ENCODE measurements around the gene PFN2. TPM values are rescaled to one million over a fixed set of nuclear protein-coding genes. Genes with fewer than 3 reads are reported as not detected.
"Not testable (repeated sequence)": the region's sequence is repeated elsewhere in the genome, so short reads cannot be mapped to it uniquely, and the experiment has no call there.

The PFN2 gene
- total RNA-seq, 1 donor: 196 TPM

DNA sequence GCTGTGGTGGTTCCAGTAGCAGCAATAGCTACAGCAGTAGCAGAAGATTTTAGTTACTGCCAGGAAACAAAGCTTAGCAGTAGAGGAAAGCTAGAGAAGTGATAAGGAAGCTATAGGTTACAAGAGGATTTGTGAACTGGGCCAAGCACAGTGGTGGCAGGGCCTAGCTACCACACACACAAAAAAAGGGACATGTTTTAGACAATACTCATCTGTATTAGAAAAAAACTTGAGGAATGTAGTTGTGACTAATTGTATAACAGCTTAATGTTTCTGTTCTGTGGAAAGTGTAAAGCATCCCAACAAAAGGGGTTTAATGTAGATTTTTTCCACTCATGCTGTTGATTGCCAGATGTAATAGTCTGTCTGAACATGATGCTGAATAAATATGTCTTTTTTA is 29.9 kb upstream of the PFN2 start:
- no peak overlapping the region for H3K4me3 ChIP-seq (ENCODE audit: low read depth, low read length)
- DNase-seq (ENCODE audit: low read depth): no peak
- TF ChIP-seq, protein P1, sequence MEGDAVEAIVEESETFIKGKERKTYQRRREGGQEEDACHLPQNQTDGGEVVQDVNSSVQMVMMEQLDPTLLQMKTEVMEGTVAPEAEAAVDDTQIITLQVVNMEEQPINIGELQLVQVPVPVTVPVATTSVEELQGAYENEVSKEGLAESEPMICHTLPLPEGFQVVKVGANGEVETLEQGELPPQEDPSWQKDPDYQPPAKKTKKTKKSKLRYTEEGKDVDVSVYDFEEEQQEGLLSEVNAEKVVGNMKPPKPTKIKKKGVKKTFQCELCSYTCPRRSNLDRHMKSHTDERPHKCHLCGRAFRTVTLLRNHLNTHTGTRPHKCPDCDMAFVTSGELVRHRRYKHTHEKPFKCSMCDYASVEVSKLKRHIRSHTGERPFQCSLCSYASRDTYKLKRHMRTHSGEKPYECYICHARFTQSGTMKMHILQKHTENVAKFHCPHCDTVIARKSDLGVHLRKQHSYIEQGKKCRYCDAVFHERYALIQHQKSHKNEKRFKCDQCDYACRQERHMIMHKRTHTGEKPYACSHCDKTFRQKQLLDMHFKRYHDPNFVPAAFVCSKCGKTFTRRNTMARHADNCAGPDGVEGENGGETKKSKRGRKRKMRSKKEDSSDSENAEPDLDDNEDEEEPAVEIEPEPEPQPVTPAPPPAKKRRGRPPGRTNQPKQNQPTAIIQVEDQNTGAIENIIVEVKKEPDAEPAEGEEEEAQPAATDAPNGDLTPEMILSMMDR (IDR thresholded peaks at IDR 0.05; ENCODE audit: insufficient read depth, low read depth, low read length): no peak

DNA sequence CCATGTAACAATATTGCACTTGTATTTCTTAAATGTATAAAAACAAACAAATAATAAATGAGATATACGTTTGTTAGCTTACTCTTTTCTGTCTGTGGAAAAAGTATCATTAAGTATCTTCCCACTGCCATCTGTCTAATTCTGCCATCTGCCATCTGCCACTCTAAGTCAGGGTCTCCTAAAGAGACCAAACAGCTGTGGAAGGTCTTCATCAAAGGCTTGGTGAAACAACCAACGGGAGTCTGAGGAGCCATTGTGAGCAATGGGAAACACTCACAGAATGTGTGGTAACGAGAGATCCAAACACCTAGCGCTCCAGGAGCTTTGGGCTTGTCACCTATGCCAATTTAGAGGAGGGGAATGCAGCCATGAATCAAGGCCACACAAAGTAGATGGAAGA is 28.7 kb upstream of the PFN2 start:
- DNase-seq (ENCODE audit: low read depth): no peak
- H3K4me3 ChIP-seq (ENCODE audit: low read depth, low read length): no peak overlapping the region
- TF ChIP-seq, protein P1 (IDR thresholded peaks at IDR 0.05; ENCODE audit: insufficient read depth, low read depth, low read length): no peak

DNA sequence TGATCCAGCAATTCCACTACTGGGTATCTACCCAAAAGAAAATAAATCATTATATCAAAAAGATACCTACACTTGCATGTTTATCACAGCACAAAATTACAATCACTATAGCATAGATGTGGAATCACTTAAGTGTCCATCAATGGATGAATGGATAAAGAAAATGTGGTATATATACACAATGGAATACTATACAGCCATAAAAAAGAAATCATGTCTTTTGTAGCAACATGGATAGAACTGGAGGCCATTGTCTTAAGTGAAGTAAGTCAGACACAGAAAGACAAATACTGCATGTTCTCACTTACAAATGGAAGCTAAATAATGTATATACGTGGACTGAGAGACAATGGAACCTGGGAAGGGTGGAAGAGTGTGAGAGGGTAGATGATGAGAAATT is 28.3 kb upstream of the PFN2 start:
- H3K4me3 ChIP-seq (ENCODE audit: low read depth, low read length): no peak overlapping the region
- DNase-seq (ENCODE audit: low read depth): no peak
- TF ChIP-seq, protein P1 (IDR thresholded peaks at IDR 0.05; ENCODE audit: insufficient read depth, low read depth, low read length): no peak

DNA sequence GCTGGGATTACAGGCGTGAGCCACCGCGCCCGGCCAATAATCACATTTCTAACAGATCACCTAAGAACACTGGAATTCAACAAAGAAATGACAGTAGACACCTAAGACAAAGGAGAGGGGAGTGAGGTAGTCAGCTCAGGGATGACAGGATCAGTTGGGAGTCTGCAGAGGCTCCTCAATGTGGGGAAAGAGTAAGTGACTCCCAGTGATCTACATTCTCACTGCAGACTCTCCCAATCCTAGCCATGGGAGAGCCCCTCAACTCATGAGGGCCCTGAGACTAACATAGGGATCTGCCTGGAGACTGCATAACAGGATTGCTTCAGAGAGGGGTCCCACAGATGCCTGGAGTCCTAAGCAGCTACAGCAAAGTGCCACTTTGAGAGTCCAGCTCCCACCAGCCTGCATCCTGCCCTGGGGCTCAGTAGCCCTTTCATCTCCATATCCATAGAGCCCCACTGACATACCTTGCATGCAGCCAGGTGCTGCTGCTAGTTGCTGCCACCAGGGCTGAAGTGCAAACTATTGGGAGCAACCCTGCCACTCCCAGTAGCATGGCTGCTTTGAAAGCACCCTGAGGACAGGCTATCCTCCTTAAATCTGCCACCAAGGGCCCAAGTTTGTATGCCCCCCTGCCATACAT is 21.8 kb upstream of the PFN2 start:
- TF ChIP-seq, protein P1 (IDR thresholded peaks at IDR 0.05; ENCODE audit: insufficient read depth, low read depth, low read length): no peak
- H3K4me3 ChIP-seq (ENCODE audit: low read depth, low read length): no peak overlapping the region
- DNase-seq (ENCODE audit: low read depth): no peak

DNA sequence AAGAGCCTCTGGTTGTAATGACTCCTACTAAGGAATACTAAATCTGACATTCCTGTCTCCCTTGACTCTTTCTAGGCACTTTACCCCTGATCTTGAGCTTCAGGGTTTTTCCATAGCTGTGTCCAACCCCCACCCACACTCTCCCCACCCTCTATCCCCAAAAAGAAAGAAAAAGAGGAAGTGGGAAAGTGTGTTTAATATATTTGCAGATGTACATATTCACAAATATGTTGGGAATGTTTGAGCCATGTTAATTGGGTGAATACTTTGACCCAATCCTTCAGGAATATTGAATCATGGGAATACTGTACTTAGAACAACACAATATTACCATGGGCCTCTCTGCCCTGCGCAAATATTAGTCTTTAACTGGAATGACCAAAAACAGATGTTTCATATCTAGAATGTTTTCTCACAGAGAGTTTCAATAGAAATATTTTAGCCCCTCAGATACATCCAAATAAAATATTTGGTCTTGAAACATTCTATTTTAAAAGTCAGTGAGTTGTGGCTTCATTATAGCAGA is 19.8 kb upstream of the PFN2 start:
- no peak overlapping the region for H3K4me3 ChIP-seq (ENCODE audit: low read depth, low read length)
- TF ChIP-seq, protein P1 (IDR thresholded peaks at IDR 0.05; ENCODE audit: insufficient read depth, low read depth, low read length): no peak
- DNase-seq (ENCODE audit: low read depth): no peak

DNA sequence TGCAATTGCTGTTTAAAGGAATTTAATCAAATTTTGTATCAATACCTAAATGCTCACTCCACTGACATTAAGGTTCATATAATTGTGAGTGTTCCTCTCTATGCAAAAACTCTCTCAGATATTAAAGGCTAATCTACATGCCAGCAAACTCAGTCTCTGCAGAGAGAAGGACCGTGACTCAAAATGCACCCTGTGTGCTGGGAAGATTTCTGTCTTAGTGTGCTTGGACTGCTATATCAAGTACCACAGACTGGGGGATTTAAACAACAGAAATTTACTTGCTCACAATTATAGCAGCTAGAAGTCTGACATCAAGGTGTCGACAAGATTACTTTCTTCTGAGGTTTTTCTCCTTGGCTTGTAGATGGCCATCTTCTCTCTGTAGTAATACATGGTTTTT is 18.6 kb upstream of the PFN2 start:
- TF ChIP-seq, protein P1 (IDR thresholded peaks at IDR 0.05; ENCODE audit: insufficient read depth, low read depth, low read length): no peak
- no peak for DNase-seq (ENCODE audit: low read depth)
- H3K4me3 ChIP-seq (ENCODE audit: low read depth, low read length): no peak overlapping the region

DNA sequence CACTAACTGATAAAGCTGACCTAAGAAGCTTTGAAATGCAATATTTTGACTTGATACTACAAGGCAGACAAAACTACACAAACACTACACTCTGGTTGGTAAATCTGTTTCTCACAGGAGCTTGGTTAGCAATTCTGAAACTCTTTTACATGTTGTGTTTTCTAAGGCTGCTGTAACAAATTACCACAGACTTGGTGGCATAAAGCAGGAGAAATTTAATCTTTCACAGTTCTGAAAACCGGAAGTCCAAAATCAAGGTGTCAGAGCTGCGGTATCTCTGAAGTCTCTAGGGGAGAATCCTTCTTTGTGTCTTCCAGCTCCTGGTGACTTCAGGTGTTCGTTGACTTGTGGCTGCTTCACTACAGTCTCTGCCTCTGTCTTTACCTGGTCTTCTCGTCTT is 12.9 kb upstream of the PFN2 start:
- TF ChIP-seq, protein P1 (IDR thresholded peaks at IDR 0.05; ENCODE audit: insufficient read depth, low read depth, low read length): no peak
- DNase-seq (ENCODE audit: low read depth): no peak
- H3K4me3 ChIP-seq (ENCODE audit: low read depth, low read length): no peak overlapping the region

DNA sequence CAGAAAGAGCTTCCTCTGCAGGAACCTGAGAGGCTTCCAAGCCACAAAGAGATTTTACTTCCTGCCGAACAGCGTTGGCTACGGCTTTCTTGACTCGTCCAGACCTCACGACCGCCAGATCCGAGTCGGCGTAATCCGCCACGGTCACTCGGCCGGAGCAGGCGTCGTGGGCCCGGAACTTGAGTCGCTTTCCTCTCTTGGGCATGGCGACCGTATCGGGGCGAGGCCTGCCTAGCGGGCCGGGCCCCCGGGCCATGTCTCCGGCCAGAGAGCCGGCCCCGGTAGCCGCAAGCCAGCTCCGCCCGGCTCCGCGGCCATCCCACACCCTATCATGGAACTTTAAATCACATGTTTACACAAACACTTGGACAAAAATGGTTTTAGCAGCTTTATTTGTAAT is 12.4 kb upstream of the PFN2 start:
- not testable (repeated sequence) for DNase-seq (ENCODE audit: low read depth); H3K4me3 ChIP-seq (ENCODE audit: low read depth, low read length)

DNA sequence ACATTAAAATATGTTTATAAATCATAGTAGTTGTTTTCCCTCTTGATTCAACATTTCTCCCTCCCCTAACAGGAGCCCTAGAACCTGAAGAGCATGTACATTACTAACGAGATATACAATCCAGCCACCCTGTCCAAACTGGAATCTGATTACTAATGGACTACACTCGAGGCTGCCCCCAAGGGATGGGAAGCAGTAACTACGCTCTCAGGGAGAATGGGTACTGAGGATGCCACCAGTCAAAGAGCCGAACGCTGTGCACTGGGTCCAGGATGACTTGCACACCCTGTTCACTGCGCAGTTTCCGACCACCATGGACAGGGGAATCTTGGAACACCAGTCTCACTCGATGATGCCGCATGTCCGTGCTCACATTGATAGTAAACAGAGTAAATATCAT is 11.3 kb upstream of the PFN2 start:
- H3K4me3 ChIP-seq (ENCODE audit: low read depth, low read length); DNase-seq (ENCODE audit: low read depth): not testable (repeated sequence)

Data from fibroblast of villous mesenchyme (primary cell).